ENCODE results near the gene AP4S1.

AP4S1 gene

GRCh38 chr14:31021576-31021949, 3.9 kb upstream of the AP4S1 start:
- Histone ChIP-seq H3K79me2 (ENCODE audit: insufficient read depth, low read length) (peaks cover 93% of the 10 kb centered on the region), H4K20me1 (ENCODE audit: low read depth, low read length) (peaks cover 11% of the 10 kb centered on the region; the same call in 1 of the 2 replicates), H3K27ac (ENCODE audit: low read depth, low read length) (no peak overlapping the region), H3K9me2 (replicated peaks; ENCODE audit: insufficient read depth, low read length) (no peaks in the 10 kb centered on the region), H3F3A (ENCODE audit: insufficient read depth) (peaks cover 18% of the 10 kb centered on the region; the same call in 1 of the 2 replicates), H3K36me3 (ENCODE audit: low read length) (peaks cover 13% of the 10 kb centered on the region), H3K27me3 (ENCODE audit: low read length) (no peaks in the 10 kb centered on the region), H2AFZ (ENCODE audit: low read depth, low read length, severe bottlenecking) (no peak overlapping the region), H3K9me3 (ENCODE audit: insufficient read depth, low read length) (no peaks in the 10 kb centered on the region), H3K4me2 (ENCODE audit: low read depth, low read length, poor library complexity, severe bottlenecking) (no peak overlapping the region), H3K9ac (ENCODE audit: low read length) (no peak overlapping the region), H3K4me3 (ENCODE audit: insufficient read depth, low read length, poor library complexity, severe bottlenecking) (no peak overlapping the region)
- TF ChIP-seq EZH2phosphoT487 (conservative IDR thresholded peaks at IDR 0.05; ENCODE audit: low read length): no peak
- TF ChIP-seq, protein P1, sequence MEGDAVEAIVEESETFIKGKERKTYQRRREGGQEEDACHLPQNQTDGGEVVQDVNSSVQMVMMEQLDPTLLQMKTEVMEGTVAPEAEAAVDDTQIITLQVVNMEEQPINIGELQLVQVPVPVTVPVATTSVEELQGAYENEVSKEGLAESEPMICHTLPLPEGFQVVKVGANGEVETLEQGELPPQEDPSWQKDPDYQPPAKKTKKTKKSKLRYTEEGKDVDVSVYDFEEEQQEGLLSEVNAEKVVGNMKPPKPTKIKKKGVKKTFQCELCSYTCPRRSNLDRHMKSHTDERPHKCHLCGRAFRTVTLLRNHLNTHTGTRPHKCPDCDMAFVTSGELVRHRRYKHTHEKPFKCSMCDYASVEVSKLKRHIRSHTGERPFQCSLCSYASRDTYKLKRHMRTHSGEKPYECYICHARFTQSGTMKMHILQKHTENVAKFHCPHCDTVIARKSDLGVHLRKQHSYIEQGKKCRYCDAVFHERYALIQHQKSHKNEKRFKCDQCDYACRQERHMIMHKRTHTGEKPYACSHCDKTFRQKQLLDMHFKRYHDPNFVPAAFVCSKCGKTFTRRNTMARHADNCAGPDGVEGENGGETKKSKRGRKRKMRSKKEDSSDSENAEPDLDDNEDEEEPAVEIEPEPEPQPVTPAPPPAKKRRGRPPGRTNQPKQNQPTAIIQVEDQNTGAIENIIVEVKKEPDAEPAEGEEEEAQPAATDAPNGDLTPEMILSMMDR (IDR thresholded peaks at IDR 0.05; ENCODE audit: insufficient read depth, low read length, poor library complexity, severe bottlenecking): no peak

DNA sequence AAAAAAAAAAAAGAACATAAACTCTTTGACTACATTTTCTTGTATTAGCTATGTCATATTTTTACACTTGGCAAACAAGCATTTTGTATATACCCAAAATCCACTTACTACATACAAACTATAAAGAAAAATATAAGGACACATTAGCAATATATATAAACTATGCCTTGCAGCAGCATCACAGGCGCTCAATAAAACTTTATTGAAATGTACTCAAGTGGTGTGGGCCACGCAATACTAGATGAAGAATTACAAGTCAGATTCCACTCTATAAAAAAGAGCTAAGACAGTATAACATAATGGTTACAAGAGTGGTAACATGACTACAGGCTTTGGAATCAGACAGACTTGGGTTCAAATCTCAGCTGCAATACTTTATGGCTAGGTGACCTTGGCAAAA, 3.1 kb upstream of the AP4S1 start:
- H4K20me1 ChIP-seq (ENCODE audit: low read depth, low read length): peaks cover 11% of the 10 kb centered on the region; the same call in 1 of the 2 replicates
- H3K79me2 ChIP-seq (ENCODE audit: insufficient read depth, low read length): peaks cover 85% of the 10 kb centered on the region
- H3K27ac ChIP-seq (ENCODE audit: low read depth, low read length): no peak overlapping the region; the same call in 1 of the 2 replicates
- peak overlapping the region; percentile 75 for H3K4me2 ChIP-seq (ENCODE audit: low read depth, low read length, poor library complexity, severe bottlenecking)
- peaks cover 18% of the 10 kb centered on the region; the same call in 1 of the 2 replicates for H3F3A ChIP-seq (ENCODE audit: insufficient read depth)
- no peaks in the 10 kb centered on the region for H3K9me3 ChIP-seq (ENCODE audit: insufficient read depth, low read length)
- H2AFZ ChIP-seq (ENCODE audit: low read depth, low read length, severe bottlenecking): no peak overlapping the region
- H3K9ac ChIP-seq (ENCODE audit: low read length): no peak overlapping the region
- no peaks in the 10 kb centered on the region for H3K9me2 ChIP-seq (replicated peaks; ENCODE audit: insufficient read depth, low read length)
- H3K36me3 ChIP-seq (ENCODE audit: low read length): peaks cover 13% of the 10 kb centered on the region
- no peak for TF ChIP-seq EZH2phosphoT487 (conservative IDR thresholded peaks at IDR 0.05; ENCODE audit: low read length)
- TF ChIP-seq, protein P1 (IDR thresholded peaks at IDR 0.05; ENCODE audit: insufficient read depth, low read length, poor library complexity, severe bottlenecking): no peak
- no peaks in the 10 kb centered on the region for H3K27me3 ChIP-seq (ENCODE audit: low read length)
- no peak overlapping the region for H3K4me3 ChIP-seq (ENCODE audit: insufficient read depth, low read length, poor library complexity, severe bottlenecking)

GRCh38 chr14:31024010-31024480, 1.4 kb upstream of the AP4S1 start:
- Histone ChIP-seq H3K9me2 (replicated peaks; ENCODE audit: insufficient read depth, low read length) (no peaks in the 10 kb centered on the region), H4K20me1 (ENCODE audit: low read depth, low read length) (peaks cover 11% of the 10 kb centered on the region; the same call in 1 of the 2 replicates), H3K27ac (ENCODE audit: low read depth, low read length) (peak overlapping the region; percentile 62; the same call in 1 of the 2 replicates), H3K9ac (ENCODE audit: low read length) (peak overlapping the region; percentile 99), H3K79me2 (ENCODE audit: insufficient read depth, low read length) (peaks cover 71% of the 10 kb centered on the region), H2AFZ (ENCODE audit: low read depth, low read length, severe bottlenecking) (no peak overlapping the region), H3K27me3 (ENCODE audit: low read length) (no peaks in the 10 kb centered on the region), H3F3A (ENCODE audit: insufficient read depth) (peaks cover 21% of the 10 kb centered on the region; the same call in 1 of the 2 replicates), H3K4me2 (ENCODE audit: low read depth, low read length, poor library complexity, severe bottlenecking) (peak overlapping the region; percentile 75), H3K4me3 (ENCODE audit: insufficient read depth, low read length, poor library complexity, severe bottlenecking) (peak overlapping the region; percentile 62), H3K36me3 (ENCODE audit: low read length) (peaks cover 13% of the 10 kb centered on the region), H3K9me3 (ENCODE audit: insufficient read depth, low read length) (no peaks in the 10 kb centered on the region)
- TF ChIP-seq, protein P1 (IDR thresholded peaks at IDR 0.05; ENCODE audit: insufficient read depth, low read length, poor library complexity, severe bottlenecking): no peak
- TF ChIP-seq EZH2phosphoT487 (conservative IDR thresholded peaks at IDR 0.05; ENCODE audit: low read length): no peak

Data from SU-DHL-6 (cell line).